ENCODE results near the gene CD63.

GRCh38 chr12:55693323-55694187, 35.3 kb downstream of the CD63 start:
- TF ChIP-seq TAF1 (IDR thresholded peaks at IDR 0.05; ENCODE audit: borderline replicate concordance, low read depth, low read length) (no peak), POLR2AphosphoS5 (IDR thresholded peaks at IDR 0.05; ENCODE audit: low read depth, low read length) (no peak), POLR2A (IDR thresholded peaks at IDR 0.05; ENCODE audit: low read depth, low read length) (no peak)
